ENCODE measurements around the gene ABCA9. TPM values are rescaled to one million over a fixed set of nuclear protein-coding genes. Genes with fewer than 3 reads are reported as not detected.

The ABCA9 gene
- polyA plus RNA-seq, 2 of the 4 experiments (the other 2 are of a cell fraction) = 0.01 TPM; not detected in 1

DNA sequence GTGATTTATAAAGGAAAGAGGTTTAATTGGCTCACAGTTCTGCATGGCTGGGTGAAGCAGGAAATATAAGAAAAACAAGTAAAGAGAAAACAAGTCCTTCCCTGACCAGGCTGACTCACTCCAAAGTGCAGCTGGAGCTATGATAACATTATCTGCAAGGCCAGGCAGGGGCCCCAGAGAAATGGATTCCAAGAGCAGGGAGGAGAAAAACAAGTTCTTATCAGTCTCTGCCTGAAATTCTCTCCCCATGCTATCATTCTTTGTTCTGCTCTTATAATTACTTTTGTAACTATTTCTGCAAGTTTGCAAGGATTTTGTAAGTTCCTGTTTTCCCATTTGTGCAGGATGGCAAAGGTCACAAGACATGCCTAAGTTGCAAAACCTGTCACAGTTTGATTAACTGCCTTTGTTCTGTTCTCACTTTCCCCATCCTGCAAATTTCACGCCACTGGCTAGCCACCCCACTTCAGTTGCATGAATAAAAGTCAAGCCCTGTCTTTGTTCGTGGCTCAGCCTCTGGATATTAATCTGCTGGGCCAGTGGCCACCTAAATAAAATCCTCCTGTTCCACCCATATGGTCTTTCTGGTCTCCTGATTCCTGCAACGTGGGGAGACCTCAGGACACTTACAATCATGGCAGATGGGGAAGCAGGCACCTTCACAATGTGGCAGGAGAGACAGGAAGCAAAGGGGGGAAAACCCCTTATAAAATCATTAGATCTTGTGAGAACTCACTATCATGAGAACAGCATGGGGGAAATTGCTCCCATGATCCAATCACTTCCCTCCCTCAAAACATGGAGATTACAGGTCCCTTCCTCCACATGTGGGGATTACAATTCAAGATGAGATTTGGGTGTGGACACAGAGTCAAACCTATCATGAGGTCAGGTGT lies 13.1 kb downstream of the ABCA9 start:
- no peak overlapping the region for H3K4me3 ChIP-seq
- TF ChIP-seq HEYL (CRISPR knock-in tag; IDR thresholded peaks at IDR 0.05) = no peak
- no peak for TF ChIP-seq ESRRA (IDR thresholded peaks at IDR 0.05; ENCODE audit: borderline replicate concordance, low read length)
- TF ChIP-seq TFCP2L1 (CRISPR knock-in tag; IDR thresholded peaks at IDR 0.05) = no peak
- TF ChIP-seq GATA3 (IDR thresholded peaks at IDR 0.05; ENCODE audit: borderline replicate concordance) = no peak
- TF ChIP-seq FOSL2 (IDR thresholded peaks at IDR 0.05) = no peak
- no peak for TF ChIP-seq FOSL2 (CRISPR knock-in tag; IDR thresholded peaks at IDR 0.05)
- TF ChIP-seq USF2 (IDR thresholded peaks at IDR 0.05) = no peak
- no peak for TF ChIP-seq ZNF302 (CRISPR knock-in tag; IDR thresholded peaks at IDR 0.05)
- no peak for TF ChIP-seq FOSB (CRISPR knock-in tag; IDR thresholded peaks at IDR 0.05)
- TF ChIP-seq MYC (IDR thresholded peaks at IDR 0.05; ENCODE audit: borderline replicate concordance, low read length) = no peak
- TF ChIP-seq PHF8 (IDR thresholded peaks at IDR 0.05; ENCODE audit: borderline replicate concordance, low read depth) = no peak
- TF ChIP-seq RAD21 (conservative IDR thresholded peaks at IDR 0.05 in 1 of 2, IDR thresholded peaks at IDR 0.05 in 1 of 2) = no peak
- 13% methylated on average over 3 of the region's 3 CpGs for WGBS (ENCODE audit: missing lambda C conversion rate)
- H3K4me2 ChIP-seq = peak overlapping the region; percentile 7; the same call in 1 of the 3 replicates
- H3K9me3 ChIP-seq = no peaks in the 10 kb centered on the region
- DNase-seq (ENCODE audit: low read depth in 1 of 2, low spot score in 1 of 2) (peak in 1 of 2 experiments; percentile 25), ATAC-seq (no peak), FAIRE-seq (no peak)
- POLR2A ChIA-PET = no interaction called here
- H3K27ac ChIP-seq = 0 out of 6 replicates have a peak overlapping the region, but pooled peaks have one; percentile 1 to 2
- CTCF ChIA-PET = interaction anchor here (1.0 kb wide), 1 partner anchor 10 kb away, joined by 3 read pairs; no protein-coding TSS in a partner anchor
- H3K4me1 ChIP-seq = no peaks in the 10 kb centered on the region; the same call in 2 of the 3 replicates

- 56% methylated on average over 4 of the region's 4 CpGs for WGBS (ENCODE audit: missing lambda C conversion rate)
- no peak overlapping the region for H3K27ac ChIP-seq
- FAIRE-seq (no peak), ATAC-seq (no peak), DNase-seq (ENCODE audit: low read depth in 1 of 2, low spot score in 1 of 2) (no peak)
- ChIA-PET CTCF (no interaction called here), POLR2A (no interaction called here)
- H3K9me3 ChIP-seq = no peaks in the 10 kb centered on the region
- TF ChIP-seq TFCP2L1 (CRISPR knock-in tag; IDR thresholded peaks at IDR 0.05) (no peak), BHLHE40 (IDR thresholded peaks at IDR 0.05; ENCODE audit: low read depth, low read length) (no peak), RARB (CRISPR knock-in tag; IDR thresholded peaks at IDR 0.05) (no peak), CTCF (IDR thresholded peaks at IDR 0.05) (no peak), EP300 (IDR thresholded peaks at IDR 0.05) (no peak), PBX3 (IDR thresholded peaks at IDR 0.05) (no peak), MAFK (IDR thresholded peaks at IDR 0.05; ENCODE audit: partially characterized antibody) (no peak), EHMT2 (IDR thresholded peaks at IDR 0.05; ENCODE audit: low read depth) (no peak), NPAS2 (CRISPR knock-in tag; IDR thresholded peaks at IDR 0.05; ENCODE audit: borderline replicate concordance) (no peak)
- TF ChIP-seq, protein P1, sequence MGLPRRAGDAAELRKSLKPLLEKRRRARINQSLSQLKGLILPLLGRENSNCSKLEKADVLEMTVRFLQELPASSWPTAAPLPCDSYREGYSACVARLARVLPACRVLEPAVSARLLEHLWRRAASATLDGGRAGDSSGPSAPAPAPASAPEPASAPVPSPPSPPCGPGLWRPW (IDR thresholded peaks at IDR 0.05) = no peak
- TF ChIP-seq, protein P2, sequence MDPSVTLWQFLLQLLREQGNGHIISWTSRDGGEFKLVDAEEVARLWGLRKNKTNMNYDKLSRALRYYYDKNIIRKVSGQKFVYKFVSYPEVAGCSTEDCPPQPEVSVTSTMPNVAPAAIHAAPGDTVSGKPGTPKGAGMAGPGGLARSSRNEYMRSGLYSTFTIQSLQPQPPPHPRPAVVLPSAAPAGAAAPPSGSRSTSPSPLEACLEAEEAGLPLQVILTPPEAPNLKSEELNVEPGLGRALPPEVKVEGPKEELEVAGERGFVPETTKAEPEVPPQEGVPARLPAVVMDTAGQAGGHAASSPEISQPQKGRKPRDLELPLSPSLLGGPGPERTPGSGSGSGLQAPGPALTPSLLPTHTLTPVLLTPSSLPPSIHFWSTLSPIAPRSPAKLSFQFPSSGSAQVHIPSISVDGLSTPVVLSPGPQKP (IDR thresholded peaks at IDR 0.05; ENCODE audit: low read depth, low read length) = no peak
- no peak overlapping the region for H3K4me2 ChIP-seq
- no peaks in the 10 kb centered on the region; the same call in 2 of the 3 replicates for H3K4me1 ChIP-seq
- no peak overlapping the region for H3K4me3 ChIP-seq
These were observed 14.5 kb downstream of the ABCA9 start for GRCh38 chr17:69046121-69046807.

Measured in A549 (cell line).